SU-DHL-6 (cell line): ENCODE measurements around the gene HS3ST3A1.

ENCODE experiments used
- H2AFZ ChIP-seq: fragments of 200-600 bp; sonication (generic); 2 replicates; pipeline ENCODE4 v1.6.1; 2014; ENCODE audit warnings: low read depth, mild to moderate bottlenecking, moderate library complexity, mixed read lengths, antibody characterized with exemption, low read length; ENCODE audit not compliant: severe bottlenecking
- H3F3A ChIP-seq: fragments of 200-600 bp; shearing (Covaris generic); 2 replicates; pipeline ENCODE4 v1.6.0; 2016; ENCODE audit warnings: antibody characterized with exemption, mild to moderate bottlenecking; ENCODE audit not compliant: insufficient read depth
- H3K27ac ChIP-seq: fragments of 200-600 bp; sonication (generic); 2 replicates; pipeline ENCODE4 v1.5.1; 2016; ENCODE audit warnings: low read depth, mild to moderate bottlenecking, low read length, moderate library complexity, mixed read lengths
- H3K27me3 ChIP-seq: fragments of 200-600 bp; sonication (generic), shearing (Covaris generic); 2 replicates; pipeline ENCODE4 v1.6.0; 2014; ENCODE audit warnings: mild to moderate bottlenecking, low read length
- H3K36me3 ChIP-seq: fragments of 200-600 bp; sonication (generic); 2 replicates; pipeline ENCODE4 v1.6.1; 2014; ENCODE audit warnings: mild to moderate bottlenecking, low read length, mixed read lengths
- H3K4me2 ChIP-seq: fragments of 300-600, 200-600 bp; shearing (Covaris generic), sonication (generic); 2 replicates; pipeline ENCODE4 v1.6.0; 2014; ENCODE audit warnings: low read length, low read depth, mild to moderate bottlenecking; ENCODE audit not compliant: poor library complexity, severe bottlenecking
- H3K4me3 ChIP-seq: fragments of 200-600 bp; sonication (generic); 2 replicates; pipeline ENCODE4 v1.5.1; 2014; ENCODE audit warnings: antibody characterized with exemption, low read length, mild to moderate bottlenecking, mixed read lengths; ENCODE audit not compliant: insufficient read depth, poor library complexity, severe bottlenecking
- H3K79me2 ChIP-seq: fragments of 200-600 bp; sonication (generic); 2 replicates; pipeline ENCODE4 v1.6.1; 2014; ENCODE audit warnings: mild to moderate bottlenecking, low read length, moderate library complexity; ENCODE audit not compliant: insufficient read depth
- H3K9ac ChIP-seq: fragments of 200-600 bp; sonication (generic); 2 replicates; pipeline ENCODE4 v1.7.0; 2014; ENCODE audit warnings: mild to moderate bottlenecking, low read length
- H3K9me2 ChIP-seq: fragments of 200-600 bp; sonication (generic); replicated peaks from 2 replicates; pipeline ENCODE4 v1.6.1; 2014; ENCODE audit warnings: low read length; ENCODE audit not compliant: insufficient read depth
- H3K9me3 ChIP-seq: fragments of 200-600 bp; sonication (generic); 2 replicates; pipeline ENCODE4 v1.6.1; 2014; ENCODE audit warnings: low read length, mixed read lengths; ENCODE audit not compliant: insufficient read depth
- H4K20me1 ChIP-seq: fragments of 200-600 bp; sonication (generic); 2 replicates; pipeline ENCODE4 v1.6.1; 2014; ENCODE audit warnings: low read depth, mild to moderate bottlenecking, antibody characterized with exemption, low read length, moderate library complexity, mixed read lengths
- CTCF ChIP-seq: fragments of 200-600 bp; sonication (generic); IDR thresholded peaks from one replicate; pipeline ENCODE4 v1.5.1; 2017; ENCODE audit warnings: antibody characterized with exemption, mild to moderate bottlenecking, low read length, moderate library complexity; ENCODE audit not compliant: insufficient read depth, poor library complexity, severe bottlenecking
- EZH2phosphoT487 ChIP-seq: fragments of 200-600 bp; sonication (generic), shearing (Covaris generic); conservative IDR thresholded peaks from 2 replicates; pipeline ENCODE4 v1.6.1; 2018; ENCODE audit warnings: mild to moderate bottlenecking, antibody characterized with exemption, low read length, moderate library complexity, mixed read lengths

Gene HS3ST3A1

GRCh38 chr17:13619462-13619861 lies 17.7 kb upstream of the HS3ST3A1 start:
- no peak for TF ChIP-seq CTCF
- TF ChIP-seq EZH2phosphoT487, result no peak
- Histone ChIP-seq H3K79me2 (no peaks in the 10 kb centered on the region), H3F3A (no peaks in the 10 kb centered on the region), H3K27ac (no peak overlapping the region), H3K36me3 (no peaks in the 10 kb centered on the region), H2AFZ (no peak overlapping the region), H4K20me1 (no peaks in the 10 kb centered on the region), H3K4me3 (no peak overlapping the region), H3K27me3 (no peaks in the 10 kb centered on the region), H3K9ac (no peak overlapping the region), H3K4me2 (no peak overlapping the region), H3K9me3 (no peaks in the 10 kb centered on the region), H3K9me2 (no peaks in the 10 kb centered on the region)

- no peak overlapping the region for H3K4me2 ChIP-seq
- TF ChIP-seq EZH2phosphoT487 (no peak), CTCF (no peak)
These were observed 14.3 kb upstream of the HS3ST3A1 start for GRCh38 chr17:13616031-13616430.

GRCh38 chr17:13609941-13610340 lies 8.2 kb upstream of the HS3ST3A1 start:
- Histone ChIP-seq H3K9ac (no peak overlapping the region), H3K79me2 (no peaks in the 10 kb centered on the region), H4K20me1 (no peaks in the 10 kb centered on the region), H3K4me3 (no peak overlapping the region), H3K27ac (no peak overlapping the region), H2AFZ (no peak overlapping the region), H3K36me3 (no peaks in the 10 kb centered on the region), H3F3A (no peaks in the 10 kb centered on the region), H3K9me3 (0 out of 2 replicates have a peak, but pooled peaks cover 4% of the 10 kb centered on the region), H3K4me2 (no peak overlapping the region), H3K27me3 (no peaks in the 10 kb centered on the region), H3K9me2 (no peaks in the 10 kb centered on the region)
- no peak for TF ChIP-seq CTCF
- no peak for TF ChIP-seq EZH2phosphoT487

More at GRCh38 chr17:13616031-13616430, 14.3 kb upstream of the HS3ST3A1 start:
- no peaks in the 10 kb centered on the region for H3K27me3 ChIP-seq
- H2AFZ ChIP-seq, result no peak overlapping the region
- 0 out of 2 replicates have a peak, but pooled peaks cover 4% of the 10 kb centered on the region for H3K9me3 ChIP-seq
- H3F3A ChIP-seq, result no peaks in the 10 kb centered on the region
- no peaks in the 10 kb centered on the region for H3K79me2 ChIP-seq
- no peaks in the 10 kb centered on the region for H3K36me3 ChIP-seq
- no peak overlapping the region for H3K4me3 ChIP-seq
- H4K20me1 ChIP-seq, result no peaks in the 10 kb centered on the region
- no peaks in the 10 kb centered on the region for H3K9me2 ChIP-seq
- H3K27ac ChIP-seq, result no peak overlapping the region
- no peak overlapping the region for H3K9ac ChIP-seq
